Measurements from ENCODE around the gene FGD5.
"Not testable (repeated sequence)": the region's sequence is repeated elsewhere in the genome, so short reads cannot be mapped to it uniquely, and the experiment has no call there.

The FGD5 gene

GRCh38 chr3:14805961-14806537, 12.7 kb upstream of the FGD5 start:
- DNase-seq (ENCODE audit: low read depth) = no peak
- no peak overlapping the region for H3K4me3 ChIP-seq (ENCODE audit: low read depth, low read length)
- TF ChIP-seq CTCF (IDR thresholded peaks at IDR 0.05; ENCODE audit: control insufficient read depth, extremely low read depth, insufficient read depth) = no peak

GRCh38 chr3:14806641-14807263, 12.0 kb upstream of the FGD5 start:
- no peak overlapping the region for H3K4me3 ChIP-seq (ENCODE audit: low read depth, low read length)
- DNase-seq (ENCODE audit: low read depth) = no peak
- TF ChIP-seq CTCF (IDR thresholded peaks at IDR 0.05; ENCODE audit: control insufficient read depth, extremely low read depth, insufficient read depth) = no peak

GRCh38 chr3:14808025-14808424, 10.7 kb upstream of the FGD5 start:
- TF ChIP-seq CTCF (IDR thresholded peaks at IDR 0.05; ENCODE audit: control insufficient read depth, extremely low read depth, insufficient read depth) = no peak
- H3K4me3 ChIP-seq (ENCODE audit: low read depth, low read length) = no peak overlapping the region
- DNase-seq (ENCODE audit: low read depth) = no peak

GRCh38 chr3:14808502-14809266, 10.1 kb upstream of the FGD5 start:
- DNase-seq (ENCODE audit: low read depth) = no peak
- TF ChIP-seq CTCF (IDR thresholded peaks at IDR 0.05; ENCODE audit: control insufficient read depth, extremely low read depth, insufficient read depth) = no peak
- no peak overlapping the region for H3K4me3 ChIP-seq (ENCODE audit: low read depth, low read length)

GRCh38 chr3:14809611-14810010, 9.2 kb upstream of the FGD5 start:
- not testable (repeated sequence) for H3K4me3 ChIP-seq (ENCODE audit: low read depth, low read length); DNase-seq (ENCODE audit: low read depth)

GRCh38 chr3:14810070-14810791, 8.5 kb upstream of the FGD5 start:
- TF ChIP-seq CTCF (IDR thresholded peaks at IDR 0.05; ENCODE audit: control insufficient read depth, extremely low read depth, insufficient read depth) = no peak
- H3K4me3 ChIP-seq (ENCODE audit: low read depth, low read length) = no peak overlapping the region
- no peak for DNase-seq (ENCODE audit: low read depth)

All from LNCaP clone FGC (cell line).